HG02588 (cell line): ENCODE data around the gene EHD4.

Experiments
- ATAC-seq: cut with Tn5 transposase; IDR thresholded peaks from one replicate; pipeline ENCODE4 v1.9.1; 2021; ENCODE audit warnings: mild to moderate bottlenecking, moderate library complexity; ENCODE audit not compliant: unreplicated experiment

Gene EHD4

DNA sequence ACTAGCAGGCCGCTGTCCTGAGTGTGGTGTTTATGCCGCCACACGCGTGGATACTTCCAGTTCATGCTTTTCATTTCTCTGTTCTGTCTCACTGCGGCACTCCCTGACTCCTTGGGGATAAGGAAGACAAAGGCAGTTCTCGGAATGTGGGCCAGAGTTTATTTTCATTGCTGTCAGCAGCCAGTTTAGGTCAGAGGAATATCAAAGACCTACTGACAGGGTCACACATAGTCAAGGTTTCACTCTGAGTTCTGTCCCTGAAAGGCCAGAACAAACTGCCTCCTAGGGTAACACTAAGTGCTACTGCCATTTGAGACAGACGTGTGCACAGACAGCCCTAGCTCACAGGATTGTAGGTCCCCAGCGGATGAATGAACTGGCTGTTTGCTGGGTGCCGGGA, 51.2 kb downstream of the EHD4 start:
- no peak for ATAC-seq

- no peak for ATAC-seq
Observed at GRCh38 chr15:41919954-41920538, 52.3 kb downstream of the EHD4 start.

DNA sequence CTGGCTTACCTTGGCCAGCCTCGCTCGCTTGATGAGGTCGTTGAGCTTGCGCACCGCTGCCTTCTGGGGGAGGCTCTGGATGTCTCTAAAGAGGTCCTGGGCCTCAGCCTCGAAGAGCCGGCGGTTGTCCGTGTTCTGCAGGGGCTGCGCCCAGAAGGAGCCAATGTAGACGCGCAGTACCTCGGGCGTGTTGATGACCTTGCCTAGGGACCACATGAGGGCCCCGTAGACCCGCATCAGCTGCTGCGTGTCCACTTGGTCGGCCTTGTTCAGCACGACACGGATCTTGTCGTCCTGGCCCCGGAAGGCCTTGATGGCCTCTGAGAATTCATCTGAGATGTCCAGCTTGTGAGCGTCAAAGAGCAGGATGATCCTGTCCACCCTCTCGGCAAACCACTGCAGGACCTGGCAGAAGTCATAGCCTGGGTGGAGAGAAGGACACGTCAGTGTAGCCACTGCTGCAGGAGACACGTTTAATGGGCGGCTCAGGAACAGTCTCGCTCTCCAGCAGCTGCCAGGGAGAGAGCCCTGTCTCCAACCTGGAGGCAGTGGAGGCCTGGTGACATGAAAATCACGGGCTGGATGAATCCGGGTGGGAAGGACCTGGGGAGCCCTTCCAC, 53.0 kb downstream of the EHD4 start:
- no peak for ATAC-seq

- ATAC-seq = no peak
Observed at GRCh38 chr15:41918506-41919126, 53.7 kb downstream of the EHD4 start.

DNA sequence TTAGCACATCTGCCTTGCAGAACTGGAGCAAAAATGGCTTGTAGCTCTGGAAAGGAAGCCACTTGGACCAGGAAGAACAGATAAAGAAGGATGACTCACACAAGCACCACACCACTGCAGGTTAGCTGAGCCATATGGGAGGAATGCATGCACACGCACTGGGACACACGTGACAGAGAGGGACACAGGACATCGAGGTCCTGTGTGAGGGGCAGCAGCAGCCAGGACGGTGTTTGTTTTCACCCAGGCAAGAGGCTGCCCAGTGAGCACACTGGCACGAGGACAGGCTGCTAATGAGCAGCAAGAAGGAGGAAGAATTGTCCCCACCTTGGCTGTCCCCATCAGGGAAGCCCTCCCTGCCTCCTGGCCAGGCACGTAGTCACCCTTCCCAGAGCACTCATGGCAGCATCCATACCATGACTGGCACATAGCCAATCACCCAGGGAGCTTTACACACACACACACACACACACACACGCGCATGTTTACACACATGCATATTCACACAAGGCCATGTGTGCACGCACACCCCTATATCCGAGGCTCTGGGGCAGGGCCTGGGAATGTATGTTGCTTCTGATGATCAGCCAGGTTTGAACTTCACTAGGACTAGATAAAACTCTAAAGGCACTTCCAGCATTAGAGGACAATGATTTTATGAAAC, 54.5 kb downstream of the EHD4 start:
- ATAC-seq = no peak

GRCh38 chr15:41915255-41915994, 56.9 kb downstream of the EHD4 start:
- no peak for ATAC-seq

DNA sequence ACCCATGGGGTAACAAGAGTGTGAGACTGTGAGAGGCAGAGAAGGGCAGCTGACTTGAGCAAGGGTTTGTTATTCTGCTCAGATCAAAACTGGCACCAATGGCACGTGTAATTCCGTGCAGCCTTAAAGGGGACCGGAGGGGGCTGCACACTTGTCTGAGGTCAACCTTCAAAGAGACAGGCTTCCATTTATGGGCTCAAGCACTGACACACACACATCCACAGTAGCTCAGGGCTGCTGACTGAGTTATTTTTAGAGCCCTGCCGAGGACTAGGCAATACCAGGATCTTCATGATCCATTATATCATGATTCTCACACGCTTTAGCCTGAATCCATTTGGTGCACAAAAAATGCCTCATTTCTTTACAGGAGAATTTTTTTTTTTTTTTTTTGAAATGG, 57.9 kb downstream of the EHD4 start:
- no peak for ATAC-seq

DNA sequence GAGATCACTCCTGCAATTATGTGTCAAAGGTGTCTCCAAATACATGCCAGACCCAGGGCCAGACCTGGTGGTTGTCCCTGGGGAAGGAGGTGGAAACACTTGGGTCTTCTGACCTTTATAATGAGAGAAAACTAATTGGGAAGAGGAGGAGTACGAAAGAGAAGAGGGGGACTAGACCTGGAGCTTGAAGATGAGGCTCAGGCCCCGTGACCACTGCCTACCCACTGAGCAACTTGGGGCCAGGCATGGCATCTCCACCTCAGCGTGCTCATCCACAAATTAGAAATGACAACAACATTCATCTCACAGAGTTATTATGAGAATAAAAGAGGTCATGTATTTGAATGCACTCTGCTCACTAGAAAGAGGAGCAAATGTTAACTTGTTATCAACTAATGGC, 59.1 kb downstream of the EHD4 start:
- ATAC-seq = no peak

- ATAC-seq = no peak
Observed at GRCh38 chr15:41911691-41912345, 60.5 kb downstream of the EHD4 start.

DNA sequence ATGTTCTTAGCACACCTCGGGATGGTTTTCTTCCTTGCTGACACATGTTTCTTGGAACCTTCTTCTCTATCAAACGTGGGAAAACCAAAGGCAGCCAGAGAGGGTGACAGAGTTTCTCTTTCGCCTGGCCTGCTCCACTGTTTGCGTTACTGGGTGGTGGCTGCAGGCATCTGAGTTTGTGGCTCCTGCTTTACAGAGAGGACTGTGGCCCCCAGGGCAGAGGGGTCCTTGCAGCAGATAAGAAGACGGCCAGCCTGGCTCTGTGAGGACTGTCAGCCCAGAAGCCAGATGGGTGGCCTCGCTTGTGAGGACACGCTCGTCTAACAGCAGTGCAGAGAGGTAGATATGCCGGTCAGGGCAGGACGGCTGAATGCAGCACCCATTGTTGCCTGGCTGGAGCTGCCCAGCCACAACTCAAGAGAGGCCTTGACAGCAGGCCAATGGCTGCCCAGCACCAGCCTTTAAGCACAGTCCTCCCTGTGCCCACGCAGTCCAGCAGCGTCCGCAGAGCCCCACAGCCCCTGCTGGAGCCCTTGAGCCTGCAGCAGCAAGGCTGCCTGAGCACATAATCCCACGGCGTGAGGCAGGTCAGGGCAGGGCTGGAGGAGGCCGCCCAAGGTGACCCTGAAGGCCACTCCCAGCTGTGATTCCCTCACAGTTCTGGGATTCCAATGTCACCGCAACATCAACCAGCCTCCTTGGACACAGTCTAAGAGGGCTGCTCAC, 63.5 kb downstream of the EHD4 start:
- no peak for ATAC-seq

- ATAC-seq = no peak
Observed at GRCh38 chr15:41907141-41907540, 65.2 kb downstream of the EHD4 start.

GRCh38 chr15:41906608-41907007, 65.7 kb downstream of the EHD4 start:
- no peak for ATAC-seq

DNA sequence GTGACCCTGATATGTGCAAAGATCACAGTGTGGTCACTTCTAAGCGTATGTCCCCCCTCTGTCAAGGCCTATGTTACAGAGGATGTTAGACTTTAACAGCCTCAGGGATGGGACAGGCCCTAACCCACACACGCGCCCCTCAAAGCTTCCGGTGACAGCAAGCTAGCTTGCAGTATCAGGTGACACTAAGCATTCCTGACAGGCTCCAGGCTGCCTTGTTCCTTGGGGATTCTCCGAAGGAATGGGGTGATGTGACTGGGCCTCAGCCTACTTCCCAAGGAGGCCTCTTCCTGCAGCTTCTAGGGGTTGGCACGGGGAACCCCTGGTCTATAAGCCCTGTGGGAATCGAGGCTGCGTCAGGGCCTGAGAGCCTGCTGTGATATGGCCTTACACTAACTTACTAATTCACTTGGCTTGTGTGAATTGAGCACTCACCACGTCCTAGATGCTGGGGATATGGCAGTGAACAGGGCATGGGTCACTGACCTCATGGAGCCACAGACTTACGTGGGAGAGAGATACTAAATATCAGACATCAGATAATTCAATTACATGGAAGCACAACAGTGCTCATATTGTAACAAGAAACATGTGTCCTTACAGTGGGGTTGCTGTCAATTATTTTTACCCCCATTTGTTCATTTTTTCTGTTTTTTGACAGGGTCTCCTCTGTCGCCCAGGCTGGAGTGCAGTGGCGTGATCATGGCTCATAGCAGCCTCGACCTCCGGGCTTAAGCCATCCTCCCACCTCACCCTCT, 67.1 kb downstream of the EHD4 start:
- no peak for ATAC-seq

GRCh38 chr15:41904541-41905005, 67.8 kb downstream of the EHD4 start:
- no peak for ATAC-seq

GRCh38 chr15:41903782-41904181, 68.6 kb downstream of the EHD4 start:
- ATAC-seq = no peak

DNA sequence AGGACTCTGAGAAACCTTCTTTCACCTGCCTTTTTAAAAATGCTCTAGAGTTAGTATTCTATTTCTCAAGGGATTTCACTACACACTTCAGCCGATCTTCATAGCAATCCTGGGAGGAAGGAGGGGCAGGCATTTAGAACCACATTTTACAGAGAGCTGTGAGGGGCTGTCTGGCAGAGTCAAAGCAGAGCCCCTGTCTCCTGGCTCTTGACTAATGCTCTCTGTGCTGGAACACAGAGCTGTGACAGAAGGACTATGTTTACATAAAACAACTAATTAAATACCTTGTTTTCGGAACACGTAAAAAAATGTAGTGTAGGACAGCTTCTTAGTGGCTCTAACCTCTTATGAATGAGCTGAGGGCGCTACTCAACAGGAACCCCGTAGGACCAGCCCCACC, 70.9 kb downstream of the EHD4 start:
- ATAC-seq = no peak

- ATAC-seq = no peak
Observed at GRCh38 chr15:41900526-41901380, 71.6 kb downstream of the EHD4 start.

GRCh38 chr15:41899854-41900442, 72.4 kb downstream of the EHD4 start:
- no peak for ATAC-seq
